ENCODE measurements around the gene LDHAL6B.

DNA sequence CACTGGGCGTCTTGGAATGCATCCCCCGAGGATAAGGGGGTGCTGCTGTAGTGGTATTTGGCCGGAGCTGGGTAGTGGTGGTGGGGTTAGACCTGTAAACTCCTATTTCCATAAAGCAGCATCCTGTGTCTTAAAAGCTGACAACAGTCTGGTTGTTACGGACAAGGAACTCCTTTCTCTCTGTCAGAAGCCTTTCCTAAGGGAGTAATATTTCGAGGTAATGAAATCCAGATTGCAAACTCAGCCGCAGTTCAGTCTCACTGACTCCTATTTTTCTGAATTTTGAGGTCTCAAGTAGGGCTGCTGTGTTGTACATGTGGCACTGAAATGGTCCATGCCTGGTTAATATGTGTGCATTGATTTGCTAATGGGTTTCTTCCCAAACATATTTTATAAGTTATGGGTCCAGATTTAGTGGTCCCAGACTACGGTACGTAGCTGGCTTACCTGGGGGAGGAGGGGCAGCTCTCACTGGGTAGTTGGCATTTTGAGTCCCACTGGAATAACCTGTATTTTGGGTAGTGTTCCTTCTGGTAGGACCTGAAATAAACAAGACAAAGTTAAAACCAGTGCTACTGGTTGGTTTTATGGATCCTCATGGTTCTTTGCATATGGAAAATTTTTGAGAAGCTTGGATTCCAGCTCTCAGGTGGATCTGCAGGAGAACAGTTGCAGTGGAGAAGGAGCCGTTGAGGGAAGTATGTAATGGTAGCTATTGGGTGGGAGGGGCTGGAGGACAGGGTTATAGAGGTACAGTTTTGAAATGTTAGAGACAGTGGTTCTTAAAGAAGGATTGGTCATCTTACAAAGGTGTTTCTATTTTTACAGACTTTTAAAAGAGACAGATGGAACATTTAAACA lies 48.6 kb upstream of the LDHAL6B start:
- TF ChIP-seq, protein P1, sequence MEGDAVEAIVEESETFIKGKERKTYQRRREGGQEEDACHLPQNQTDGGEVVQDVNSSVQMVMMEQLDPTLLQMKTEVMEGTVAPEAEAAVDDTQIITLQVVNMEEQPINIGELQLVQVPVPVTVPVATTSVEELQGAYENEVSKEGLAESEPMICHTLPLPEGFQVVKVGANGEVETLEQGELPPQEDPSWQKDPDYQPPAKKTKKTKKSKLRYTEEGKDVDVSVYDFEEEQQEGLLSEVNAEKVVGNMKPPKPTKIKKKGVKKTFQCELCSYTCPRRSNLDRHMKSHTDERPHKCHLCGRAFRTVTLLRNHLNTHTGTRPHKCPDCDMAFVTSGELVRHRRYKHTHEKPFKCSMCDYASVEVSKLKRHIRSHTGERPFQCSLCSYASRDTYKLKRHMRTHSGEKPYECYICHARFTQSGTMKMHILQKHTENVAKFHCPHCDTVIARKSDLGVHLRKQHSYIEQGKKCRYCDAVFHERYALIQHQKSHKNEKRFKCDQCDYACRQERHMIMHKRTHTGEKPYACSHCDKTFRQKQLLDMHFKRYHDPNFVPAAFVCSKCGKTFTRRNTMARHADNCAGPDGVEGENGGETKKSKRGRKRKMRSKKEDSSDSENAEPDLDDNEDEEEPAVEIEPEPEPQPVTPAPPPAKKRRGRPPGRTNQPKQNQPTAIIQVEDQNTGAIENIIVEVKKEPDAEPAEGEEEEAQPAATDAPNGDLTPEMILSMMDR (IDR thresholded peaks at IDR 0.05; ENCODE audit: insufficient read depth, low read depth, low read length) = no peak
- TF ChIP-seq EZH2 (IDR thresholded peaks at IDR 0.05; ENCODE audit: insufficient read depth, low read length) = no peak
